GM18861 (cell line): ENCODE results near the gene RGS5.

Experiments
- ATAC-seq: cut with Tn5 transposase; IDR thresholded peaks from one replicate; pipeline ENCODE4 v1.9.1; 2021; ENCODE audit not compliant: unreplicated experiment

RGS5 gene

GRCh38 chr1:163093169-163093568, 109.5 kb downstream of the RGS5 start:
- ATAC-seq = no peak
